Activated CD8-positive, alpha-beta T cell treated with anti-CD3 and anti-CD28 coated beads for 36 hours (primary cell): ENCODE results near the gene UGT1A7. TPM values are rescaled to one million over a fixed set of nuclear protein-coding genes. Genes with fewer than 3 reads are reported as not detected.
"Not testable (repeated sequence)": the region's sequence is repeated elsewhere in the genome, so short reads cannot be mapped to it uniquely, and the experiment has no call there.

ENCODE experiments used
- ATAC-seq: fragments of 200-7000 bp; cut with Tn5 transposase; one replicate; pipeline ENCODE4 v1.10.0; 2021; ENCODE audit warnings: mild to moderate bottlenecking, moderate library complexity
- CTCF ChIA-PET: fragments of 350-600 bp; sonication (Branson Sonifier 250); formaldehyde crosslinking; loops from one replicate; lab custom pipeline; 2021; ENCODE audit warnings: antibody characterized with exemption; lab: Charles Lee
- POLR2A ChIA-PET: fragments of 350-600 bp; sonication (Branson Sonifier 250); formaldehyde crosslinking; loops from one replicate; lab custom pipeline; 2021; ENCODE audit warnings: antibody characterized with exemption; lab: Charles Lee
- DNase-seq: peaks from one replicate; pipeline ENCODE4 v3.0.0-alpha.2; 2020
- H3K27ac Mint-ChIP-seq: one replicate; pipeline ENCODE4 v1.8.0; 2021; ENCODE audit warnings: mild to moderate bottlenecking, mixed read lengths
- H3K27me3 Mint-ChIP-seq: one replicate; pipeline ENCODE4 v1.8.0; 2021; ENCODE audit warnings: mixed read lengths
- H3K36me3 Mint-ChIP-seq: one replicate; pipeline ENCODE4 v1.8.0; 2021; ENCODE audit warnings: low read depth, mixed read lengths
- H3K4me1 Mint-ChIP-seq: one replicate; pipeline ENCODE4 v1.8.0; 2021; ENCODE audit warnings: low read depth, mixed read lengths
- H3K4me3 Mint-ChIP-seq: one replicate; pipeline ENCODE4 v1.8.0; 2021; ENCODE audit warnings: mild to moderate bottlenecking, moderate library complexity, mixed read lengths
- H3K9me3 Mint-ChIP-seq: one replicate; pipeline ENCODE4 v1.8.0; 2021; ENCODE audit warnings: mixed read lengths
- intact Hi-C: fragments of 100-400 bp; cut with micrococcal nuclease; formaldehyde crosslinking; loops from one replicate; pipeline ENCODE4 v1.10.0; 2022
- total RNA-seq, 2 experiments: library from RNA; stranded (reverse); gene quantifications; one replicate each; pipeline ENCODE4 v1.2.3, GENCODE V29; 2021
- TF ChIP-seq, protein P1 (sequence below): fragments of 200-600 bp; IDR thresholded peaks from one replicate; pipeline ENCODE4 v1.8.0; 2022; ENCODE audit warnings: antibody characterized with exemption, mild to moderate bottlenecking

Gene UGT1A7
- total RNA-seq, 2 experiments from 2014 or later, result not detected

- POLR2A ChIA-PET, result no interaction called here
- Mint-ChIP-seq H3K36me3 (no peaks in the 10 kb centered on the region), H3K27me3 (peaks cover 5% of the 10 kb centered on the region), H3K27ac (no peak overlapping the region), H3K4me1 (no peaks in the 10 kb centered on the region), H3K4me3 (no peak overlapping the region), H3K9me3 (no peaks in the 10 kb centered on the region)
- CTCF ChIA-PET, result no interaction called here
- DNase-seq (no peak), ATAC-seq (no peak)
- TF ChIP-seq, protein P1, sequence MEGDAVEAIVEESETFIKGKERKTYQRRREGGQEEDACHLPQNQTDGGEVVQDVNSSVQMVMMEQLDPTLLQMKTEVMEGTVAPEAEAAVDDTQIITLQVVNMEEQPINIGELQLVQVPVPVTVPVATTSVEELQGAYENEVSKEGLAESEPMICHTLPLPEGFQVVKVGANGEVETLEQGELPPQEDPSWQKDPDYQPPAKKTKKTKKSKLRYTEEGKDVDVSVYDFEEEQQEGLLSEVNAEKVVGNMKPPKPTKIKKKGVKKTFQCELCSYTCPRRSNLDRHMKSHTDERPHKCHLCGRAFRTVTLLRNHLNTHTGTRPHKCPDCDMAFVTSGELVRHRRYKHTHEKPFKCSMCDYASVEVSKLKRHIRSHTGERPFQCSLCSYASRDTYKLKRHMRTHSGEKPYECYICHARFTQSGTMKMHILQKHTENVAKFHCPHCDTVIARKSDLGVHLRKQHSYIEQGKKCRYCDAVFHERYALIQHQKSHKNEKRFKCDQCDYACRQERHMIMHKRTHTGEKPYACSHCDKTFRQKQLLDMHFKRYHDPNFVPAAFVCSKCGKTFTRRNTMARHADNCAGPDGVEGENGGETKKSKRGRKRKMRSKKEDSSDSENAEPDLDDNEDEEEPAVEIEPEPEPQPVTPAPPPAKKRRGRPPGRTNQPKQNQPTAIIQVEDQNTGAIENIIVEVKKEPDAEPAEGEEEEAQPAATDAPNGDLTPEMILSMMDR, result no peak
- intact Hi-C loops, result no loop called here
Observed at GRCh38 chr2:233693963-233694362, 12.3 kb downstream of the UGT1A7 start.

DNA sequence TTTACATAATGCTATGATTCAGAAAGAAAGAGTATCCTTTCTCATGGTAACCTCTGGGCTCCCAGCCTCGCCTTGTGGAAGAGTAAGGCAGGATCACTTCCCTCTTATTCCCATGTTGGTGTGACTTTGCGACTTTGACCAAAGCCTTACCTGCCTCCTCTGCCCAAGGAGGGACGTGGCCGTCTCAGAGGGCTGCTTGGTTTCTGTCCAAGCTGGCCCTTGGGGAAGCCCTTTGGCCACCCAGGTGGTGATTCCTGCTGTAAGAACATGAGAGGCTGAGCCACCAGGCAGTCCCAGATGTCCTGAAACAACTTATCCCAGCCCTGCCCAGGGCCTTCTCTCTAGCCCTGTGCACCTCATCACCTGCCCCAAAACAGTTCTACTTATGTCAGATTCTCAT lies 17.0 kb downstream of the UGT1A7 start:
- Mint-ChIP-seq H3K4me3 (no peak overlapping the region), H3K9me3 (no peaks in the 10 kb centered on the region), H3K27me3 (peaks cover 8% of the 10 kb centered on the region), H3K36me3 (no peaks in the 10 kb centered on the region), H3K4me1 (no peaks in the 10 kb centered on the region), H3K27ac (no peak overlapping the region)
- intact Hi-C loops, result no loop called here
- TF ChIP-seq, protein P1, result no peak
- no peak for ATAC-seq
- ChIA-PET POLR2A (no interaction called here), CTCF (interaction anchor here (1.2 kb wide), 1 partner anchor 12 kb away, joined by 3 read pairs; no protein-coding TSS in a partner anchor)
- no peak for DNase-seq

GRCh38 chr2:233699424-233700027 lies 17.8 kb downstream of the UGT1A7 start:
- no peak overlapping the region for H3K4me3 Mint-ChIP-seq
- CTCF ChIA-PET, result no interaction called here
- POLR2A ChIA-PET, result no interaction called here
- no peak for DNase-seq
- H3K36me3 Mint-ChIP-seq, result no peaks in the 10 kb centered on the region
- H3K27ac Mint-ChIP-seq, result no peak overlapping the region
- TF ChIP-seq, protein P1, result no peak
- no peak for ATAC-seq
- intact Hi-C loops, result no loop called here
- no peaks in the 10 kb centered on the region for H3K9me3 Mint-ChIP-seq
- H3K27me3 Mint-ChIP-seq, result peaks cover 8% of the 10 kb centered on the region
- no peaks in the 10 kb centered on the region for H3K4me1 Mint-ChIP-seq

DNA sequence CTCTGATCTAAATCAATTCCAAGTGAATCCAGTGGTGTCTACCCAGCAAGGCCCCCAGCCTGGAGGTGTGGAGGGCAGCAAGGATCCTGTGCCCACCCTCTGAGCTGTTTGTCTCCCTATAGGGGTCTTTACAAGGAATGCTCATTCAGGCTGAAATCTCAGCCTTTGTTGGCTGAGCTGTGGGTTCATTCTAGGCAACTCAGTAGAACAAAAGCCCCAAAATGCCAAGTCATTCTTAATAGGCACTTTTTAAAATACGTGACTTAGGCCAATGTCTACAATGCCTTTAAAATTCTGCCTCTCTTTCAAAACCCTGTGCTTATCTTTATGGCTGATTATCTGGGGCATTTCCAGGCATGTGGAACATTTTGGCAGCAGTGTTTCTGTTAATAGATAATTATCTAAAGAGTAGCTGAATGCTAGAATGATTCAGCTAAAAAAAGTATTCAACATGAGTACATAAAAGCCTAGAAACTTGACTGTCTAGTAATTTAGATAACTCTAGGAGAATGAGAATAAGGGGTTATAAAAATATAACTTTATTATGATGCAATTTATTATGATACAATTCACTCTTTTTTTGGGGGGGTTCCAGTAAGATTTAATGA lies 18.4 kb downstream of the UGT1A7 start:
- Mint-ChIP-seq H3K36me3 (no peaks in the 10 kb centered on the region), H3K9me3 (no peaks in the 10 kb centered on the region), H3K27ac (no peak overlapping the region), H3K4me3 (no peak overlapping the region), H3K4me1 (no peaks in the 10 kb centered on the region), H3K27me3 (peaks cover 8% of the 10 kb centered on the region)
- ChIA-PET CTCF (no interaction called here), POLR2A (no interaction called here)
- ATAC-seq (no peak), DNase-seq (no peak)
- intact Hi-C loops, result no loop called here
- TF ChIP-seq, protein P1, result no peak

GRCh38 chr2:233700842-233701241 lies 19.1 kb downstream of the UGT1A7 start:
- H3K27me3 Mint-ChIP-seq, H3K36me3 Mint-ChIP-seq, CTCF ChIA-PET, H3K4me3 Mint-ChIP-seq, H3K4me1 Mint-ChIP-seq, POLR2A ChIA-PET, DNase-seq, H3K27ac Mint-ChIP-seq, intact Hi-C loops, ATAC-seq, H3K9me3 Mint-ChIP-seq: not testable (repeated sequence)
